Suppressor macrophage treated with lipopolysaccharide for 1 hour (primary cell): Measurements from ENCODE around the gene REG3A.

Source experiments
- DNase-seq, 3 donors: peaks; one replicate each; pipeline ENCODE4 v3.0.0-alpha.2; 2020 to 2022

Gene REG3A

DNA sequence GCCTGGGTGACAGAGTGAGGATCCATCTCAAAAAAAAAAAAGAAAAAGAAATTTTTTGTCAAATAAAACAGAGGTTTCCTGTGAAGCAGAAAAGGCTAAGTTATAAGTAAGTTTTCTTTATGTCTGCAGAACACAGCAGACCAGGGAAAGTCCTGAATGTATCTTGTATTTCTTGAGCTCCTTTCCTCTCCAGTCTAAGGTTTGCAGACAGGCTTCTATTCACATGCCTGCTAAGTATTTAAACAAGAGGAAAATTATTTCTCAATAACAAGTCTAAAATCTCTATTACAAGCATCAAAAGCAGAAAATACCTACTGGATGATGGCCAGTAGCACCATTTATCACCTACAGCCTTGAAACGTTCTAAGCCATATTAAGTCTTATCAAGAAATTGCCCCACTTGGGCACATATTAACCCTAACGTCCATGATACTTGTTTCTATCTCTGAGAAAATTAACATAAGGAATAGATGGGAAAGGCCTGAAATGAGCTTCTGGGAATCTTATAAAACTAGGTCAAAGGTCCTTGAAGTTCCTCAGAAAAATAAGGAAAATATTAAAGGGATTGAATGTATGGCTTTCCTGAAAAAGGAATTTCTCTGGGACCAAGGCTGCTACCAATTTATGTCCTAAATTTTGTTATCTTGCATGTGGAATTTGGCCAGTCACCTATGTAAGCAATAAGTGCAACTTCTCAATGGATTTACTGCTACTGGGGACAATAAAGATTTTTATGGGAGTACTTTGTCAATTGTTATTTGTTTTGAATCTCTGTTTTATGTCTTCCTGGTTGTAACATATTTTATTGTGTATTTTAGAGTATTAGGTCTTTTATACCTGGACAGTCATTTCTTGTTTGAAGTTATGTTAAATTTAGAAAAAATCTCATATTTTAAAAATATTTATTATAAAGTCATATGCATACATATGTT is 42.3 kb downstream of the REG3A start:
- DNase-seq, result no peak

DNA sequence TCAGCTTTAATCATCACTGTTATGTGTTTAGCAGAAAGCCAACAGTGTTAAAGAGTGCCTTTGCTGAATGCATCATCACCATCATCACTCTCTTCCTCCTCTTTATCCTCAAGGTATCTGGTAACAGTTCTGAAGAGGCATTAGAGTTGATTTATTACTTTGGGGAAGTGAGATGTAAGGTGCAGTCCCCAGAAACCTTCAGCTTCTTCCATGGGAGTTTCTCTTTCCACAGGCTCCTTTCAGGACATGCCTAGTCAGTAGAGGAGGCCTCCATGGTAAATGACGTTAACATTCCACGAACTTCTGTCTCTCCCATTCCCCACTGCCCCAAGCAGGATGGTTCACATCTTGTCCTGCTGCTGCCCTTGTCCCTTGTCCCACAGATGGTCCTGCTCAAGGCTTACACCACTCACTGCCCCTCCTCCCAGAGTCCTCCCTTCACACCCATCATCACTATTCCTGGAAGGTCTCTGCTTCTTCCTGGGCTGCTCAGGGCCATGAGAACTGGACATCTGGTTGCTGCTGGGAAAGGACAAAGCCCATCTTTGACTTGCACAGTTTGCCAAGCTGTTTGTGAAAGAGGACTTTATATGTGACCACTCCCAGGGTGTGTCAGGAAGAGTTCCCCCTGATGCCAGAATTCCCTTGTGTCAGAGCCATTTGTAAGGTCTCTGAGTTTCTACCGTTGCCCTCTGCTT is 44.6 kb downstream of the REG3A start:
- DNase-seq, result no peak

DNA sequence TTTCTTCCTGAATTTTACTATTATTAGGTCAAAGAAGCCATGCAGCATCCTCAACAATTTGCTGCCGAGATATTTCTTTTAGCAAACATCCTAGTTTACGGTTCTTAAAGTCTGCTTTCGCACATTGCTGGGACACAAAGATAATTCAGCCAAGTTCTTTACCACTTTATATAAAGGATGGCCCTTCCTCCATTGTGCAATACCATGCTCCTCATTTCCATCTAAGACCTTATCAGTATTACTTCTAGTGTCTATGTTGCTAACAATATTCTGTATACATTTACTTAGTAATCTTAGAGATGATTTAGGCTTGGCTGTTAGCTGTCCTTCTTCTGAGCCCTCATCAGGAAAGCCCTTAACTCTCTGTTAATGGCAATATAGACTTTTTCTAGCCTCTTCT is 47.3 kb downstream of the REG3A start:
- no peak for DNase-seq
